ENCODE results near the gene SNAPC3.
"Not testable (repeated sequence)": the region's sequence is repeated elsewhere in the genome, so short reads cannot be mapped to it uniquely, and the experiment has no call there.

Gene SNAPC3

GRCh38 chr9:15426019-15426418, 3.3 kb downstream of the SNAPC3 start:
- DNase-seq, result no peak

GRCh38 chr9:15427702-15428101, 5.0 kb downstream of the SNAPC3 start:
- not testable (repeated sequence) for DNase-seq

- no peak for DNase-seq
These were observed 8.5 kb downstream of the SNAPC3 start for GRCh38 chr9:15430920-15431844.

GRCh38 chr9:15433191-15433590, 10.5 kb downstream of the SNAPC3 start:
- no peak for DNase-seq

- no peak for DNase-seq
These were observed 11.0 kb downstream of the SNAPC3 start for GRCh38 chr9:15433661-15434060.

- DNase-seq, result no peak
These were observed 16.2 kb downstream of the SNAPC3 start for GRCh38 chr9:15438891-15439290.

GRCh38 chr9:15441841-15442240, 19.2 kb downstream of the SNAPC3 start:
- DNase-seq, result not testable (repeated sequence)

- not testable (repeated sequence) for DNase-seq
These were observed 19.6 kb downstream of the SNAPC3 start for GRCh38 chr9:15442264-15442663.

- no peak for DNase-seq
These were observed 21.5 kb downstream of the SNAPC3 start for GRCh38 chr9:15444141-15444540.

GRCh38 chr9:15453956-15454355, 31.3 kb downstream of the SNAPC3 start:
- DNase-seq, result no peak

GRCh38 chr9:15461056-15461455, 38.4 kb downstream of the SNAPC3 start:
- DNase-seq, result no peak

- no peak for DNase-seq
These were observed 38.9 kb downstream of the SNAPC3 start for GRCh38 chr9:15461601-15462000.

- no peak for DNase-seq
These were observed 45.5 kb downstream of the SNAPC3 start for GRCh38 chr9:15468145-15468544.

- no peak for DNase-seq
These were observed 46.7 kb downstream of the SNAPC3 start for GRCh38 chr9:15469406-15469805.

- no peak for DNase-seq
These were observed 47.2 kb downstream of the SNAPC3 start for GRCh38 chr9:15469862-15470261.

- DNase-seq, result no peak
These were observed 53.4 kb downstream of the SNAPC3 start for GRCh38 chr9:15475923-15476536.

GRCh38 chr9:15480028-15480427, 57.4 kb downstream of the SNAPC3 start:
- no peak for DNase-seq

- DNase-seq, result no peak
These were observed 59.5 kb downstream of the SNAPC3 start for GRCh38 chr9:15482146-15482545.

GRCh38 chr9:15484802-15485201, 62.1 kb downstream of the SNAPC3 start:
- DNase-seq, result no peak

- DNase-seq, result no peak
These were observed 63.4 kb downstream of the SNAPC3 start for GRCh38 chr9:15485836-15486666.

GRCh38 chr9:15491950-15492349, 69.3 kb downstream of the SNAPC3 start:
- DNase-seq, result no peak

- no peak for DNase-seq
These were observed 69.9 kb downstream of the SNAPC3 start for GRCh38 chr9:15492485-15493150.

Data from T1000 (cell line).